Fibroblast of gingiva (primary cell): Measurements from ENCODE around the gene DNER.

Source experiments
- DNase-seq: peaks from one replicate; pipeline ENCODE4 v3.0.0-alpha.2; 2011; ENCODE audit warnings: low read depth

DNER gene

DNA sequence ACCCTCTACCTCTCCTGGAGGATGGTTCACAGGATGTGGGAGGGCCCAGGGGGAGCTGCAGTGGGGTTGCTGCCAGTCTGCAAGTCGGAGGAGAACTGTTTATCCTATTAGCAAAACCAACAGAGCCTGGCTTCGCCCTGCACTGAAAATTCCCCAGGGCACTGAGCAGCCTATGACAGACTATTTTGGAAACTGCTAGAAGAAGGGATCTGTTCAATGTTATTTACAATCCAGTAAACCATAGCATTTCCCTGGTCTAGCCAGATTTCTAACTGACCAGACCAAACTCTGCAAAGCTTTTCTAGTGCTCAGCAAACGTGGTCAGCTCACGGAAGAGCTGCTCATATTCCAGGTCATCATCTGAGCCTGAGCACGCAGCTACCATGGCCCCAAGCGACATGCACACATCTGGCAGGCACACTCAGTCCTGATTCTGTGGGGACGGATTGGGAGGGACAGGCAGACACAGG lies 378.4 kb downstream of the DNER start:
- DNase-seq, result peak; percentile 45

GRCh38 chr2:229335330-229335729 lies 379.0 kb downstream of the DNER start:
- DNase-seq, result no peak

GRCh38 chr2:229330952-229331351 lies 383.4 kb downstream of the DNER start:
- no peak for DNase-seq

DNA sequence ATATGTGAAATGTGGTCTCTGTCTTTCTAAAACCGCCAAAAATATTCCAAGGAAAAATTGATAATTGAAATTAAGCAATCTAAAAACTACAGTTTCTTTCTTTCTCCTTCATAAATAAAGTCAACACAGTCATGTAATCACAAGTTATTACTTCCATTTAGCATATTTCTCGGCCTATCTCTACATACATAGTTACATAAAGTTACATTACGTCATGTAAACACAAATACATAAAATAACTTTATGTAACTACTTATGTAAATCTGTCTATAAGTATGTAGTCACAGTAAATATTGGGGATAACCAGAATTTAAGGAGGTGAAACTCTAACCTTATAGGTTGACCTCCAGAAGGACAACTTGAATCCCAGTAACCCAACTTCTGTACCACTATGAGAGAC lies 394.8 kb downstream of the DNER start:
- no peak for DNase-seq

- no peak for DNase-seq
These were observed 400.2 kb downstream of the DNER start for GRCh38 chr2:229314117-229314516.

- DNase-seq, result peak; percentile 72
These were observed 400.8 kb downstream of the DNER start for GRCh38 chr2:229313591-229313990.
